NOMO-1 (cell line): ENCODE data around the gene BSPRY.
"Not testable (repeated sequence)": the region's sequence is repeated elsewhere in the genome, so short reads cannot be mapped to it uniquely, and the experiment has no call there.

ENCODE experiments used
- DNase-seq, 2 experiments: peaks; one replicate each; lab custom pipeline; 2025; ENCODE audit not compliant: unreplicated experiment in 2 of 2; lab: John Stamatoyannopoulos, UW

Gene BSPRY

DNA sequence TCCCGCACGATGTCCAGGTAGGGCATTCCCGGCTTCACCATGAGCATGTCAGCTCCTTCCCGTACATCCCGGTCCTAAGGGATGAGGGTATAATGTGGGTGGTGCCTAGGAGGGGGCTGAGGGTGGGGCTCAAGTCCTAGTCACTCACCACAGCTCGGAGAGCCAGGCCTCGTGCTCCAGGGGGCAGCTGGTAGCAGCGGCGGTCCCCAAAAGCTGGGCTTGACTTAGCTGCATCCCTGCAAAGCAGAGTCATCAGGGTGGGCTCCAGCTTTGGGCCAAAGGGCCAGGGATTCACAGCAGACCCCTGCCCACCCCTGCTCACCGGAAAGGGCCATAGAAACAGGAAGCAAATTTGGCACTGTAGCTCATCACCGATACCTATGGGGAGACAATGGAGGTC, 40.1 kb downstream of the BSPRY start:
- no peak for DNase-seq

DNA sequence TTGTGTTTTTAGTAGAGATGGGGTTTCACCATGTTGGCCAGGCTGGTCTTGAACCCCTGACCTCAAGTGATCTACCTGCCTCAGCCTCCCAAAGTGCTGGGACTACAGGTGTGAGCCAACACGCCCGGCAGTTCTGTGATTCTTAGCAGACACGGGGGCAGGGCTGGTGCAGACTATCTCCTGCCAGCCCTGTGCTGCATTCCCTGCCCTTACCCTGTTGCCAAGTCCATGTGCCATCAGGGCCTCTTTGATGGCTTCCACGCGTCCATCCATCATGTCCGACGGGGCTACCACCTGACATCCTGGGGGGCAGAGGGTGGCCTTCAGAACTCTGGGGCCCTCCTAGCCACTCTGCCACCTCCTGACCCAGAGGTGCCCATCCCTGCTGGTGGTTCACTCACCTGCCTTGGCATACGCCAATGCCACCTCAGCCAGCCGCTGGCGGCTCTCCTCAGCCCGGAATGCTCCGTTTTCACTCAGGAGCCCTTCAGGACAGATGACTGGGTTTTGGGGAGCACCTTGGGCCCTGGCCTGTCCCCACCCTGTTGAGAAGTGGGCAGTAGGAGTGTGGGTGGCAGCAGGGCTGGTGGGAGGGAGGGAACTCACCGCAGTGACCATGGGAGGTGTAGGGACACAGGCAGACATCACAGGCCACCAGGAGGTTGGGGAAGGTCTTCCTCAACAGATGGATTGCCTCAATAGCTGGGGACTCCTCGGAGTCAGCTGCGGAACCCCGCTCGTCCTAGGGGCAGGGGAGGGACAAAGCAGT, 41.0 kb downstream of the BSPRY start:
- no peak for DNase-seq

DNA sequence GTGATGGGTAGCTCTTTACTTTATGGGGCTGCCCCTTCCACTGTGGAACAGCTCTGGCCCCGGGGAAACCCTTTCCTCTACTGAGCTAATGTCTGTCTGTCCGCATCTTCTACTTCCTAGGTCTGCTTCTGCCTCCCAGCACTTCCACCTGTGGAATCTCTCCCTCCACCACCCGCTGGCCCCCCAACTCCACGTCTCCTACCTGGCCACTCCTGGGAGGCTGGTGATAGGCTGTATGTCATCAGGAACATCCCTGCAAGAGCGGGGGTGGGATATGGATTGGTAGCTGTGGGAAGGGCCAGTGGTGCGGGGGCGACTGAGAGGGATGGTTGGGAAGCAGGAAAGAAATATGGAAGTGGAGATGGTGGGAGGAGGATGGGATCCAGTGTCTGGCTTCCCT, 42.6 kb downstream of the BSPRY start:
- no peak for DNase-seq

DNA sequence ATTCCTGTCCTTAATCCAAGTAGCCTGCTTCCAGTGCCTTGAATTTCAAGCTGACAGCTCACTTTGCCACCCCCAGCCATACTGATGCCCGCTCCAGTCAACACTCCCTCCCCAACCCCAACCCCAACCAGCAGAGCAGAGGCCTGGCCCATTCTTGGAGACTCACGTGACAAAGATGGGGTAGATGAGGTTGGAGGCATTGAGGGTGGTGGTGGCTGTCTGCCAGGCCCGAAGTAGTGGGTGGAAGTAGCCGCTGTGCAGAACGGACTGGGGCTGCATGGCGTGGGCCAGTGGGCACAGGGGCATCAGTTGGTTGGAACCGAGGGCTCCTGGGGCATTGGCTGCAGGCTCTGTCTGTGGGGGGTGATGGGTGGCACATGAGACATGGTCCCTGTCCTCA, 43.9 kb downstream of the BSPRY start:
- no peak for DNase-seq

DNA sequence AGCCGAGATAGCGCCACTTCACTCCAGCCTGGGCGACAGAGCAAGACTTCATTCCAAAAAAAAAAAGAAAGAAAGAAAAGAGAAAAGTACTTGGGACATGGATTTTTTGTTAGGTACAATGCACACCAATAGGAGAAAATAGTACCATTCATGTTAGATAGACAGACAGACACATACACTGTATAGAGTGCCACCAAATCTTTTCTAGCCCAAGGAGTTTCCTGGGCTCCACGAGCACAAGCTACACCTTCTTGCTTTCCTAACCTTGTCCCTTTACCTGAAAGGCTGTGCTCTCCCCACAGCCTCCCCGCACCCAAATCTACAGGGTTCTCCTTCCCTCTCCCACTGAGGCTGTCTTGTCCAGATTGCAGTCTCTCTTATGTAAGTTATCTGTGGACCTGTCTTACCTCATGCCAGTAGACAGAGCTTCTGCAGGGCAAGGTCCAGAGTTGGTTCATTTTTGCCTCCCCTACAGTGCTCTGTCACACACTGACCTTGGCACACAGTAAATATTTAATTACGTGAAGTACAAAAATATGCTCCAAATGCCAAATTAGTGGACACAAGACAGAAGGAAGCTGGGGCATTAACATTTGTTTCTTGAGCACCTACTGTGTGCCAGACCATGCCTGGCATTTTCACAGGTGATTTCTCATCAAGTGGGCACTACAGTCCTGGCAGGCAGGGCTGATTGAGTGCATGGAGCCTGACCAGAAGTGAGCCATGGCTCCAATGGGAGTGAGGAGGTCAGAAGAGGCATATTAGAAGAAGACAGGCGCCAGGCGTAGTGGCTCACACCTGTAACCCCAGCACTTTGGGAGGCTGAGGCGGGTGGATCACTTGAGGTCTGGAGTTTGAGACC, 45.9 kb downstream of the BSPRY start:
- DNase-seq: no peak

DNA sequence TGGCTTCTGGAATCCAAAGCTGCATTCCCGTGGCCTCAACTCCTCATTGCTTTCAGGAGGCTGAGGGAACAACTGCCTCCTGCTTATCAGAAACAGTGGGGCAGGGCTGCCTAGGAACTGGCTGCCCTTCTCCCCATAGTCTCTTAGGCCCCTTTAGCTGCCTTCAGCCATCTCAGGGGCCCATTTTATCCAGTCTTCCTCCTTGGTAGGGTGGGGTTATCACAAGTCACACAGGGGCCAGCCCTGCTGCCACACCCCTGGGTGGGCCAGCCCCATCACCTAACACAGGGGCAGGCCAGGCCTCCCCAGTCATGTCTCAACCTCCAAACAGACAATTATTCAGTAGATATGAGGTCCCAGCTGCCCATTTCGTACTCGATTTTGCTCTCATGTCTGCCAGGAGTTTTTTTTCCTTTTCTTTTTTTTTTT, 47.9 kb downstream of the BSPRY start:
- no peak for DNase-seq

DNA sequence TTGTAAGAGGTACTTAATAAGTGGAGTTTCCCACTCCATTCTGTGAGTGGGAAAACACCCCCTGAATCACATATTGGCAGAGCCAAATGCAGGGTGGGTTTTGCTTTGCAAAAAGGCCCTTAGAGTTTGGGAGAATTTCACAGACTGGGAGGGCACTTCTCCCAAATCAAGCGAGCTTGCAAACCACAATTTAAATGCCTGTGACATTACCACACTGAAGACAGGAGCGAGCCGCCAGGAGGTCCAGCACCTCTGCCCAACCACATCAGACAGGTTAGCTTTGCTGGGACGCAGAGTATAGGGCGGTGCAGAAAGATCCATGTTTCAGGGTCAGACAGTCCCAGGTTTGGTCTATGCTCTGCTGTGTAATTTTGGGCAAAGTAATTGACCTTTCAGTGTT, 49.5 kb downstream of the BSPRY start:
- no peak for DNase-seq

DNA sequence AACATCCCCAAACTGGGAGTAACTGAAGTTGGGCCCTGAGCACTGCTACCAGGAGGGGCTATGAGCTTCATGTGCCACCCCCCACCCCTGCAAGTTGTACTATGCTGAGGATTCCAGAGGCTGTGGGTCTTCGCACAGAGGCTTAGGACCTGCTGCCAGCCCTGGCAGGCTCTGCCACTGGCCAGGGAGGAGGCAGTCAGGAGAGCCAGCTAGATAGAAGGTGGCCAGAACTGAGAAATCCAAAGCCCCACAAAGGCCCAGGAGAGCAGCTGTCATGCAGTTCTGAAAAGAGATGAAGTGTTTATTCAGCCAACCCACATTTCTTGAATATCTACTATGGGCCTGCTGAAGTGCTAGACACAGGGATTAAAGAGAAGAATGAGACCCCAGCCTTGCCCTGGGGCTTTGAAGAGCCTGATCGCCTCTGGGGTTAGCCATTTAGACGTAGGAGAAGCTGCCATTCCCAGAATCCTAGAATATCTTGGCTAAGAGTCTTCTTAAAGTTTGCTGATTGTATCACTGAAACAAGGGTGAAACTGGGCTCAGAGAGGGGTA, 50.4 kb downstream of the BSPRY start:
- DNase-seq: no peak

DNA sequence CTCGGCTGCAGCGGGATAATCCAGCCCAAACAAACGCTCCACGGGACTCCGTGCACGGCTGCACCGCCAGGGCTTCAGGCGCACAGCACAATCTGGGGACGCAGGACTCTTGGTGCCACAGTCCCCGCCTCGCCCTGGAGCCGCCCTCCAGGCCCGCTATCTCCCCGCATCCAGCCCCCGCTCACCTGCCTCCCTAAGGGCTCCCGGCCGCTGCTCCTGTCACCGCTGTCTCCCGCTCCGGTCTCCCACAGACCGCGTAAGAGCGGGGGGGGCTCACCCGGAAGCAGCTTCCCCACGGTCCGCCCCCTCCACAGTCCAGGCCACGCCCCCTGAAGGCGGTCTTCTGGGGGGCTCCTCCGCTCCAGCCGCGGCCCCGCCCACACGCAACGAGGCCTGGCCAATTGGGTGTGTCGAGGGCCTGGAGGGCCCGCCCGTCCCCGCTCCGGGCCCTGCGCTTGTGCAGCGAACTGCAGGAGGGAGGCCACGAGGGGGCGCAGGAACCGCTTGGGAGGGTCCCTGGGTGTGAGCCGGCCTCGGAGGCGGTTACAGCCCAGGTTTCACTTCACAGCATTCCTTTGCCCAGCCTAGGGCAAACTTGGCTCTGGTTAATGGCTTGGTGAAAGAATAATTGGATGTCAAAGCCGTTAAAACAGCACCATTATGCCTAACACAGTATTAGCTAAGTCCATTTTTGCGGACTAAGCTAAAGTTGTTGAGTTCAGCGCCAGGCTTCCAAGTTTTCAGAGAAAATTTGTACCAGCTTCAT, 51.9 kb downstream of the BSPRY start, which contains the start of gene ALAD:
ALAD (minus strand) TSS at position 258 of the 766 bp plus-strand sequence. CDS start 7,725 bp downstream, outside the sequence.
- DNase-seq: peak; percentile 98 to 99

DNA sequence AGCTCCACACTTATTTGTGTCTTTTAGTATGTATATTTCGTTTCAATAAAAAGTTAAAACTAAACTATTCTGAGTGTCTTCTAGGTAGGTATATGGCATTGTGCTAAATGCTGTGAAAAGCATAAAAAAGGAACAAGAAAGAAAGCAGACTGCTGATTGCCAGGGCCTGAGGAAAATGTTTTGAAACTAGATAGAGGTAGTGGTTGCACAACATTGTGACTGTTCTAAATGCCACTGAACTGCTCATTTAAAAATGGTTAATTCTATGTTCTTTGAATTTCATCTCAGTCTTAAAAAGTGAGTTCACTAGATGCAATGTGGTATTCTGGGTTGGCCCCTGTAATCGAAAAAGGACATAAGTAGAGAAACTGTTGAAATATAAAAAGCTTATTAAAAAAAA, 54.3 kb downstream of the BSPRY start:
- DNase-seq: peak; percentile 72 to 94

DNA sequence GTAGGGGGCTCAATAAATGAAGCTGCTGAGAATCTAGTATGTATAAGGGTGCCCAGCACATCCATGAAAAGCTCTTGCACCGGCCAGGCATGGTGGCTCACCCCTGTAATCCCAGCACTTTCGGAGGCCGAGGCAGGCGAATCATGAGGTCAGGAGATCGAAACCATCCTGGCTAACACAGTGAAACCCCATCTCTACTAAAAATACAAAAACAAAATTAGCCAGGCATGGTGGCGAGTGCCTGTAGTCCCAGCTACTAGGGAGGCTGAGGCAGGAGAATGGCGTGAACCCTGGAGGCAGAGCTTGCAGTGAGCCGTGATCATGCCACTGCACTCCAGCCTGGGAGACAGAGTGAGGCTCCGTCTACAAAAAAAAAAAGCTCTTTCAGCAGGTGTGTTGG, 57.0 kb downstream of the BSPRY start:
- DNase-seq: not testable (repeated sequence)

DNA sequence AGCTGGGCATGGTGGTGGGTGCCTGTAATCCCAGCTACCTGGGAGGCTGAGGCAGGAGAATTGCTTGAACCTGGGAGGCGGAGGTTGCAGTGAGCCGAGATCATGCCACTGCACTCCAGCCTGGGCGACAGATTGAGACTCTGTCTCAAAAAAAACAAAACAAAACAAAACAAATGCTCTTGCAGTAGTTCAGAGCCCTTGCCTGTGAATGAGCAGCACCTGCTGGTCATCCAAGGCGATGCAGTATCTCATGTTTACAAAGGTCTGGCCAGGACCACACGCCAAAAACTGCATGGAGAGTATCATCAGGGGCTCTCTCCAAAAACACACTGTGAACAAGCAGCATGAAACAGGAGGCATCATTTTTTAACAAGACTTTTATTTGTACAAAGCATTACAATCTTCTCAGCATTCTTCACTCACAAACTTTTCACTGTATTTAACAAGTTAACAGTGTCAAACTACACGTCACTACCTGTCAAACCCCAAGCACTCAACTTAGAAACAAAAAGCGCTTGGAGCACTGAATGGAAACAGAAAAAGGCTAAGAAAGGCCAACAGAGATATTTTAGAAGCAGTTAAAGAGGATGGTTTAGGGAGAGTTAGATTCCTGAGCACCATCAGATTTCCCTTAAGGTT, 57.7 kb downstream of the BSPRY start:
- peak; percentile 20 to 67 for DNase-seq

DNA sequence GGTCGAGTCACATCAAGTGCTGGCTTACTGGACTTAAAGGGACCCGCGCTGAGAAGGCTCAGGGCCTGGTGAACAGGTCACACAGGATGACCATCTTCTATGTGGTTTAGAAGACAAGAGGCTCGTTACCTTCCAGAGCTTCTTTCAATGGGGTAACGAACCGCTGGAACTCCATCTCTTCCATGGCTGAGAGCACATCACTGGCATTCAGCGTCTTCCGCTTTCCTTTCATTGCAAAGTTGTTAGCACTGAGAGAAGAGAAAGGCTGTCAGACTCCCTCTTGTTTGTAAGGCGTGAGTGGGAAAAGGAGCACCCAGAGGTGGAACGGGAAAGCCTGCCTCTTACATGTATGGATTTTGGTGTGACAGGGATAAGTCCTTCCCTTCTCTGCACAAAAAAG, 60.1 kb downstream of the BSPRY start:
- peak in 1 of 2 experiments; percentile 33 for DNase-seq

DNA sequence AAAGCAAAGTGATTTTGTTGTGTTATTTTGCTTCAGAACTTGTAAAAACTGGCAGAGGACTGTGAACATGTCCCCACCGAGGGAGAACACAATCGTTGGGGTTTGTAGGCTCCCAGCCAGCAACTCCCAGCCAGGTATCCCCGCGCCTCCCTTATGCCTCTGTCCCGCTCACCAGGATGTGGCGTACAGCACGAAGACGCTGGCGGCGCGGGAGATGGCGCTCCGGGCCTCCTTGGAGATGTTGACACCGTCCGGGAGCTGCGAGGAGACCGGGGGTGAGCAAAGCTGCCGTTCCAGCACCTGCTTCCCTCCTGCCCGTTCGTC, 60.5 kb downstream of the BSPRY start:
- DNase-seq: no peak

DNA sequence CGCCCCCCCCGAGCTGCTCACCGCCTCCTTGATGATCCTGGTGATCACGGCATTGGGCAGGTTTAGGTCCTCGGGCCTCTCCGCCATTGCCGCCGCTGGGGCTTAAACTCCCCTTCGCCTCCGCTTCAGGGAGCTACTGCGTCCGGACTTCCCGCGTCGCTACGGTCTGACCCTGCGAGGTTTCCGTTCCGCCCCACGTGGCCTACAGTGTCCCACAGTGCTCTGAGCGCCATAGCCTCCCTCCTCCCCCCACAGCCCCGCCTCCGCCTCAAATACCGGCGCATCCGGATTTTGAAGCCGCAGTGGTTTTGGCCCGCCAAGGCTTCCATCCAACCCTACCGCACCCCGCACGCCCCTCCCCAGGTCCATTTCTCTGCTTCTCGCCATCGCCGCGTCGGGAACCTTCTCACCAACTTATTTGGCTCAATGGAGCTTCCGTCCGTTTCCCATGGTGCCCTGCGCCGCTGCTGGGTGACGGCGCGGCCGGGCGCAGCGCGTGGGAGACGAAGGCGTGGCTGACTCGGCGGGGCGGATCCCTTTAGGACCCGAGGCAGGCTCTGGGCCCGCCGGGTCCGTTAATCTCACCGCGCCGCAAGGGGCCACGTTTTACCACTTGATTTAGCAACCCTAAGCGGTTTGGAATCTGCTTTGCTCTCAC, 61.0 kb downstream of the BSPRY start, which contains the start of the genes C9orf43 and POLE3:
C9orf43 (plus strand) TSS at position 541 of the 658 bp plus-strand sequence. CDS start 2,747 bp downstream, outside the sequence.
POLE3 (minus strand) TSS at position 469 of the 658 bp plus-strand sequence; CDS start at position 87, 382 bp downstream.
- DNase-seq: peak; percentile 97

DNA sequence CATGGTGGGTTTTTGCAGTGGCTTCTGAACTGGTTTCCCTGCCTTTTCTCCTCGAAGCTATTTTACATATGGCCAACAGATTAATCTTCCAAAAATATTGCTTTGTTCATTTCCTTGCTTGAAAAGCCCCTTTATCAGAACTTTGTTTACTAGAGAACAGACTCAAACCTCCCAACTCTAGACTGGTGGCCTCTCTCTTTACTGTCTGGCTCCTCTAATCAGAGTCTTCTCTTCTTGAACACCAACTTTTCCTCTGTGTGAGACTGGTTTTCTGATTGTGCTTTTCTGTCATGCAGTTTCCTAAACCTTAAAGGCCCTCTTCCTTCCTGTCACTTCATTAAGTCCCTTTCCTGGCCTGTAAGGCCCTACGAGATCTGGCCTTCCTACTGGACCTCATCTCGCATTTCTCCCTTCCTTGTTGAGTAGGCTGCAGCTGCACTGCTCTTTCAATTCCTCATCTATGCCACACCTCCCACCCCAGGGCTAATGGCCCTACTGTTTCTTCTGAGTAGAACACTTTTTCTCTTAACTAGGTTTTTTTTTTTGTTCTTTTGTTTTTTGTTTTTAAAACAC, 66.9 kb downstream of the BSPRY start:
- DNase-seq: peak; percentile 78 to 79

DNA sequence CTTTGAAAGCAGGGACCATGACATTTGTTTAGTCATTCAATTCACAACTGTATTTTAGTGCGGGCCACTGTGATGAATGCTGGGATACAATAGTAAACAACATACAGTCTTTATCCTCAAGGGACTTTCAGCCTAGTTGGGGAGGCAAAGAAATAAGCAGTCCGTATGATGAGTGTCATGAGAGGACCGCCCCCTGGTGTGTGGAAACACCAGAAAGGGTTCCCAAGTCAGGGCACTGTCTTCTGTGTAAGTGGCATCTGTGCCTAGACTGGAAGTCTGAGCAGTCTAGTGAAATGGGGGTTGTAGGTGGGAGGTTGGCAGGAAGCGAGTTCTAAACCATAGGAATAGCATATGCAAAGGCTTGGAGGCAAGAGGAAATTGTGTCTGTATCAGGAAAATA, 68.0 kb downstream of the BSPRY start:
- DNase-seq: no peak
